ENCODE measurements around the gene MLST8. TPM values are rescaled to one million over a fixed set of nuclear protein-coding genes. Genes with fewer than 3 reads are reported as not detected.
"Not testable (repeated sequence)": the region's sequence is repeated elsewhere in the genome, so short reads cannot be mapped to it uniquely, and the experiment has no call there.

MLST8 gene
- total RNA-seq, 2 donors from 2014 or later: 32.4 to 59.0 TPM

DNA sequence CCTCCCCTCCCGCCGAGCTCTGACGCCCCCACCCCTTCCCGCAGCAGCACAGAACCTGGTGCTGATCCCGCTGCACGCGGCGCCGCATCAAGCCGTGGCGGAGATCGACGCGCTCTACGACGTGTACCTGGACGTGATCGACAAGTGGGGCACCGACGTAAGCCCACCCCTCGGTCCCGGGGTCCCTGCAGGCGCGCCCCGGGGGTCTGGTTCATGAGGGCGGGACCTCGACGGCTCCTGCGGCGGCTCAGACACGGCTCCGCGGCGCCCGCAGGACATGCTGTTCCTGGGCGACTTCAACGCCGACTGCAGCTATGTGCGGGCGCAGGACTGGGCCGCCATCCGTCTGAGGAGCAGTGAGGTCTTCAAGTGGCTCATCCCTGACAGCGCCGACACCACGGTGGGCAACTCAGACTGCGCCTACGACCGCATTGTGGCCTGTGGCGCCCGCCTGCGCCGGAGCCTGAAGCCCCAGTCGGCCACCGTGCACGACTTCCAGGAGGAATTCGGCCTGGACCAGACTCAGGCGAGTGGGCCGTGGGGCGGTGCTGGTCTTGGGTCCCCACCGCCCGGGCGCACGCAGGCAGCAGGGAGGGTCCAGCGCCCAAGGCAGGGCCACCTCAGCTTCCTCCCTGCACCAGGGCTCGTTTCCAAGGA lies 32.4 kb downstream of the MLST8 start:
- Histone ChIP-seq H3K9me3 (no peaks in the 10 kb centered on the region), H3K4me1 (peaks cover 23% of the 10 kb centered on the region), H3K27me3 (peaks cover 0 to 5% of the 10 kb centered on the region in 2 donors), H3K36me3 (replicated peaks in 1 of 2; ENCODE audit: insufficient read depth in 1 of 2, low read depth in 2 of 2) (peaks cover 10 to 19% of the 10 kb centered on the region in 2 donors), H3K4me3 (no peak overlapping the region), H3K27ac (no peak overlapping the region)
- DNase-seq (no peak), ATAC-seq (peak; percentile 8)
- TF ChIP-seq, protein P1, sequence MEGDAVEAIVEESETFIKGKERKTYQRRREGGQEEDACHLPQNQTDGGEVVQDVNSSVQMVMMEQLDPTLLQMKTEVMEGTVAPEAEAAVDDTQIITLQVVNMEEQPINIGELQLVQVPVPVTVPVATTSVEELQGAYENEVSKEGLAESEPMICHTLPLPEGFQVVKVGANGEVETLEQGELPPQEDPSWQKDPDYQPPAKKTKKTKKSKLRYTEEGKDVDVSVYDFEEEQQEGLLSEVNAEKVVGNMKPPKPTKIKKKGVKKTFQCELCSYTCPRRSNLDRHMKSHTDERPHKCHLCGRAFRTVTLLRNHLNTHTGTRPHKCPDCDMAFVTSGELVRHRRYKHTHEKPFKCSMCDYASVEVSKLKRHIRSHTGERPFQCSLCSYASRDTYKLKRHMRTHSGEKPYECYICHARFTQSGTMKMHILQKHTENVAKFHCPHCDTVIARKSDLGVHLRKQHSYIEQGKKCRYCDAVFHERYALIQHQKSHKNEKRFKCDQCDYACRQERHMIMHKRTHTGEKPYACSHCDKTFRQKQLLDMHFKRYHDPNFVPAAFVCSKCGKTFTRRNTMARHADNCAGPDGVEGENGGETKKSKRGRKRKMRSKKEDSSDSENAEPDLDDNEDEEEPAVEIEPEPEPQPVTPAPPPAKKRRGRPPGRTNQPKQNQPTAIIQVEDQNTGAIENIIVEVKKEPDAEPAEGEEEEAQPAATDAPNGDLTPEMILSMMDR (IDR thresholded peaks at IDR 0.05): no peak
- no peak for TF ChIP-seq POLR2A (IDR thresholded peaks at IDR 0.05)
- intact Hi-C loops (cut with DNase I): no loop called here
- WGBS, 2 donors: 9 to 23% methylated on average over 11 to 65 of the region's 65 CpGs

DNA sequence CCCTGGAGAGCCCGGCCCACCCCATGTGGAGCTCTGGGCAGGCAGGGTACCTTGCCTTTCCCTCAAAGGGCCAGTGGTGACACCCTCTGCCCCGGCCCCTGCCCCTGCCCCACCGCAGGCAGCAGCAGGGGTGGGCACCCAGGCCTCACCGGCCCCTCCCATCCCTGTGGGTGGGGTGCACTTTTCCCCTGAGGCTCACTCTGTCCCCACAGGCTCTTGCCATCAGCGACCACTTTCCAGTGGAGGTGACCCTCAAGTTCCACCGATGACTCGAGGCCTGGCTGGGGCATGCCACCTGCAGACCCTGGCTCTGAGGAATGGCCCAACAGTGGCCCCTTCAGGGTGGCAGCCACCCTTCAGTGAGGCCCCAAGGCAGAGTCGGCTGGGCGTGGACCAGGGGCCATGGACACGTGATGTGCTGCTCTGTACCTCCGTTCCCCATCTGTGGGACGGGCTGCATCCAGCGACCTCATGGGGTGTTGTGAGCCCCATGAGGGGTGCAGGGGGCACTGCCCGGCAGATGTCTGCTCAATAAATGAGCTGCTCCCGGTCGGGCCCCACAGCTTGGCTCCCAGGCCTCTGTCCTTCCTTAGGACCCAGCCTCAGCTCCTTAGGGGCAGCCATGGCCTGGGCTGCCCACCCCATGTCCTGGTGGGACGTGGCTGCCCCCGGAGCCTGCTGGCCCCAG lies 33.0 kb downstream of the MLST8 start:
- no peaks in the 10 kb centered on the region for H3K9me3 ChIP-seq
- WGBS, 2 donors: 50 to 52% methylated on average over 2 to 17 of the region's 18 CpGs
- TF ChIP-seq POLR2A (IDR thresholded peaks at IDR 0.05): no peak
- TF ChIP-seq, protein P1 (IDR thresholded peaks at IDR 0.05): no peak
- H3K27ac ChIP-seq: no peak overlapping the region
- DNase-seq: no peak
- no peak overlapping the region for H3K4me3 ChIP-seq
- H3K27me3 ChIP-seq: peaks cover 0 to 5% of the 10 kb centered on the region in 2 donors
- intact Hi-C loops (cut with DNase I): no loop called here
- no peak for ATAC-seq
- peaks cover 13 to 14% of the 10 kb centered on the region in 2 donors for H3K36me3 ChIP-seq (replicated peaks in 1 of 2; ENCODE audit: insufficient read depth in 1 of 2, low read depth in 2 of 2)
- H3K4me1 ChIP-seq: peaks cover 23% of the 10 kb centered on the region

DNA sequence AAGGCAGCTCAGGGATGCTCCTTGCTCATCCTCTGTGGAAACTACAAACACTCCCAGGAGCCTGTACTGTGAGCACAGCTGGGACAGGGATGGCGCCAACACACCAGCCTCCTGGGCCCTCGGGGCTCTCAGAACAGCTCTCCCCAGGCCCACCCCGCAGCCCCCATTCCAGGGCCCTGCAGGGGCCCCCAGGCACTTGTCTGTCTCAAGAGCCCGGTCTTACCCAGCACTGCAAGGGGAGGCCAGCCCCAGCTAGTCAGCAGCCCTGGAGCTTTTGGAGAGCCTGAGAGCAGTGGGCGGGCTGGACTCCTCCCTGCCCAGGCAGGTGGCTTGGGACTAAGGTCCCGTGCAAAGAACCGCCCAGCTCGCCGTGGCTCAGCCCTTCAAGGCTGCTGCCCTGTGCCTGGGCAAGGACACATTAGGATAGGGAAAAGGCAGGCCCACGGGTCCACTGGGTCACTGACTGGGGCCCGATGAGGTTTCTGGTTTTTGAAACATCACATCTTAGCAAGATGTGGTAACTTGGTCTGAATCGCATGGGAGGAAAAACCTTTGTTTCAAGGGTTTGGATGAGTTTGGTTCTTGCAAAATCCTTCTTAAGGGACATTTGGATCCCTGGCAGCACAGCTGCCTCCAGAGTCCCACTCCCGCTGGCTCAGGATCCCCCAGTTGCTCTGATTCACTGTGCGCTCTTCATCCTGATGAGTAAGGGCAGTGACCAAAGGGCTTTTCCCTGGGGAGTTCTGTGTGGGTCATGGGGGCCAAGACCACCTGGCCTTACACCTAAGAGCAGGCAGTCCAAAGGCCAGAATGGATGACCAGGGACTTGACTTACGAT lies 33.8 kb downstream of the MLST8 start:
- peaks cover 23% of the 10 kb centered on the region for H3K4me1 ChIP-seq
- TF ChIP-seq, protein P1 (IDR thresholded peaks at IDR 0.05): no peak
- no peak for TF ChIP-seq POLR2A (IDR thresholded peaks at IDR 0.05)
- H3K36me3 ChIP-seq (replicated peaks in 1 of 2; ENCODE audit: insufficient read depth in 1 of 2, low read depth in 2 of 2): peaks cover 12 to 15% of the 10 kb centered on the region in 2 donors
- no peak overlapping the region for H3K27ac ChIP-seq
- H3K4me3 ChIP-seq: no peak overlapping the region
- DNase-seq (no peak), ATAC-seq (no peak)
- no peaks in the 10 kb centered on the region for H3K9me3 ChIP-seq
- peaks cover 0 to 5% of the 10 kb centered on the region in 2 donors for H3K27me3 ChIP-seq
- WGBS, 2 donors: 25 to 67% methylated on average over 6 to 15 of the region's 15 CpGs
- intact Hi-C loops (cut with DNase I): no loop called here

DNA sequence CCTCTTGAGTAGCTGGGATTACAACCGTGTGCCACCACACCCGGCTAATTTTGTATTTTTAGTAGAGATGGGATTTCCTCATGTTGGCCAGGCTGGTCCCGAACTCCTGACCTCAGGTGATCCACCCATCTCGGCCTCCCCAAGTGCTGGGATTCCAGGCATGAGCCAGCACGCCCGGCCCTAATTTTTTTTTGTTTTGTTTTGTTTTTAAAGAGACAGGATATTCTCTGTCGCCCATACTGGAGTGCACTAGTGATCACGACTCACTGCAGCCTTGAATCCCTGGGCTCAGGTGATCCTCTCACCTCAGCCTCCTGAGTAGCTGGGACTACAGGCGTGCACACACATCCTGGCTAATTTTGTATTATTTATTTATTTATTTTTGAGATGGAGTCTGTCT lies 35.1 kb downstream of the MLST8 start:
- Histone ChIP-seq H3K36me3 (replicated peaks in 1 of 2; ENCODE audit: insufficient read depth in 1 of 2, low read depth in 2 of 2) (peaks cover 7 to 10% of the 10 kb centered on the region in 2 donors), H3K4me1 (peaks cover 23% of the 10 kb centered on the region)
- H3K9me3 ChIP-seq; H3K27ac ChIP-seq; intact Hi-C loops (cut with DNase I); H3K27me3 ChIP-seq; DNase-seq; H3K4me3 ChIP-seq; ATAC-seq: not testable (repeated sequence)
- WGBS, 2 donors: 79 to 87% methylated on average over 9 of the region's 9 CpGs

DNA sequence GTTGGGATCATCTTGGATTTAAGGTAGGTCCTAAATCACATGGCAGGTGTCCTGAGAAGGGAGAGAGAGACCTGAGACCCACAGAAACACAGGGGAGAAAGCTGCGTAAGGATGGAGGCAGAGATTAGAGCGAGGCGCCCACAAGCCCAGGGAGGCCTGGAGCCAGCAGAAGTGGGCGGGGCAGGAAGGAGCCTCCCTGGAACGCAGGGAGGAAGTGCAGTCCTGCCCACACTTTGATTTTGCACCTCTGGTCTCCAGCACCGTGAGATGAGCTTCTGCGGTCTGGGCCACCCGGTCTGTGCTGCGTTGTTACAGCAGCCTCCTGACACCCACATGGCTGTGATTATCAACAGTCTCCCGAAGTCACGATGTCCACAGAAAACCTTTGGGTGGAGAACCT lies 37.3 kb downstream of the MLST8 start:
- DNase-seq: no peak
- TF ChIP-seq POLR2A (IDR thresholded peaks at IDR 0.05): no peak
- TF ChIP-seq, protein P1 (IDR thresholded peaks at IDR 0.05): no peak
- H3K4me1 ChIP-seq: peaks cover 5% of the 10 kb centered on the region
- H3K9me3 ChIP-seq: no peaks in the 10 kb centered on the region
- intact Hi-C loops (cut with DNase I): no loop called here
- ATAC-seq: no peak
- H3K4me3 ChIP-seq: no peak overlapping the region
- H3K36me3 ChIP-seq (replicated peaks in 1 of 2; ENCODE audit: insufficient read depth in 1 of 2, low read depth in 2 of 2): peaks cover 10 to 13% of the 10 kb centered on the region in 2 donors
- no peaks in the 10 kb centered on the region for H3K27me3 ChIP-seq
- no peak overlapping the region for H3K27ac ChIP-seq
- WGBS, 2 donors: 89% methylated on average over 5 to 11 of the region's 11 CpGs

All from body of pancreas (tissue), 4 donors.